Fibroblast of mammary gland (primary cell): Measurements from ENCODE around the gene SCN10A.

Source experiments
- DNase-seq: peaks from one replicate; pipeline ENCODE4 v3.0.0-alpha.2; 2010; ENCODE audit warnings: low read depth
- H3K4me3 ChIP-seq: 2 replicates; pipeline ENCODE4 v1.5.1; 2011; ENCODE audit warnings: low read depth, mild to moderate bottlenecking, low read length, moderate library complexity; ENCODE audit not compliant: control insufficient read depth
- CTCF ChIP-seq: conservative IDR thresholded peaks from 2 replicates; pipeline ENCODE4 v1.5.1; 2011; ENCODE audit warnings: low read depth, low read length, inconsistent platforms; ENCODE audit not compliant: control insufficient read depth, insufficient read depth

SCN10A gene

GRCh38 chr3:38684546-38684945 is 131.5 kb downstream of the SCN10A start:
- H3K4me3 ChIP-seq, result no peak overlapping the region
- no peak for DNase-seq
- TF ChIP-seq CTCF, result no peak

GRCh38 chr3:38669668-38670067 is 146.3 kb downstream of the SCN10A start:
- no peak for TF ChIP-seq CTCF
- no peak overlapping the region for H3K4me3 ChIP-seq
- DNase-seq, result no peak

GRCh38 chr3:38662544-38662943 is 153.5 kb downstream of the SCN10A start:
- H3K4me3 ChIP-seq, result no peak overlapping the region
- DNase-seq, result peak; percentile 52
- peak; percentile 45 for TF ChIP-seq CTCF

DNA sequence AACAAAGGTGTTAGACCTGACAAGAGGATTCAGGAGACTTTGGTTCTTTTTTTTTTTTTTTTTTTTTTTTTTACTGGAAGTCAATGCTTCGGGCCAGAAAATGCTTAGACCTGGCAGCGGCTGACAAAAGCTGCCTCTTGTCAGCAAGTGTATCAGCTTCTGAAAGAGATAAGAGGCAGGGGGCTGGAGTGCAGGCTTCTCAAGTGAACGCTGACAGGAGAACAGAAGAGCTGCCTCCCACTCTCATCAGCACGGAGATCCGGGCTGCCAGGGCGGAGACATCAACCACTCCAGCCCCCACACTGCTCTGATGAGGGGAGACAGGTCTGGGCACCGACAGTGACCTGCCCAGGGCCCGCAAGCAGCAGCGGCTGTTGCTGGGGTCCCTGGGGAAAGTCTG is 157.2 kb downstream of the SCN10A start:
- TF ChIP-seq CTCF, result no peak
- DNase-seq, result no peak
- H3K4me3 ChIP-seq, result no peak overlapping the region

GRCh38 chr3:38657369-38657768 is 158.6 kb downstream of the SCN10A start:
- no peak for TF ChIP-seq CTCF
- no peak for DNase-seq
- no peak overlapping the region for H3K4me3 ChIP-seq

- peak; percentile 45 for DNase-seq
- TF ChIP-seq CTCF, result peak; percentile 43
Measured at GRCh38 chr3:38655708-38656300, 160.2 kb downstream of the SCN10A start.

GRCh38 chr3:38653685-38654537 is 162.1 kb downstream of the SCN10A start:
- TF ChIP-seq CTCF, result no peak
- DNase-seq, result no peak
- H3K4me3 ChIP-seq, result no peak overlapping the region

More at GRCh38 chr3:38655708-38656300, 160.2 kb downstream of the SCN10A start:
- H3K4me3 ChIP-seq, result no peak overlapping the region
